ENCODE measurements around the gene ADCY1.

Gene ADCY1

GRCh38 chr7:45681596-45682357 is 107.6 kb downstream of the ADCY1 start:
- FAIRE-seq, result no peak

DNA sequence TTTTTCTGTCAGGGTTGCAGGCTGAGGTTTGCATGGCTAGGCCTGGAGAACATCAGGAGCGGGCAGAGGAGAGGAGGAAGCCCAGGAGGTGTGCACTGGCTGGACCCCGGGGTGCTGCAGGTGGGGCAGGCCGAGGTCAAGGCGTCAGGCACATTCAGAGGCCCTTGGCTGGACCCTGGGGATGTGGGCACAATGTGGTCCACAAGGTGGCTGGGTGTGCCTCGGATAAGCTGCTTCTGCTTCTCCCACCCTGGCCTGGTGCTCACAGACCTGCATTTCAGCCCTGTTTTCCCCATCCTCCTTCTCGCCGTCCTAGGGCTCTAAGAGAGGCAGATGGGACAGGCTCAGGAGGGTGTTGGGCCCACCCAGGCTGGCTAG is 108.2 kb downstream of the ADCY1 start:
- no peak for FAIRE-seq

- FAIRE-seq, result no peak
Measured at GRCh38 chr7:45682836-45683555, 108.8 kb downstream of the ADCY1 start.

DNA sequence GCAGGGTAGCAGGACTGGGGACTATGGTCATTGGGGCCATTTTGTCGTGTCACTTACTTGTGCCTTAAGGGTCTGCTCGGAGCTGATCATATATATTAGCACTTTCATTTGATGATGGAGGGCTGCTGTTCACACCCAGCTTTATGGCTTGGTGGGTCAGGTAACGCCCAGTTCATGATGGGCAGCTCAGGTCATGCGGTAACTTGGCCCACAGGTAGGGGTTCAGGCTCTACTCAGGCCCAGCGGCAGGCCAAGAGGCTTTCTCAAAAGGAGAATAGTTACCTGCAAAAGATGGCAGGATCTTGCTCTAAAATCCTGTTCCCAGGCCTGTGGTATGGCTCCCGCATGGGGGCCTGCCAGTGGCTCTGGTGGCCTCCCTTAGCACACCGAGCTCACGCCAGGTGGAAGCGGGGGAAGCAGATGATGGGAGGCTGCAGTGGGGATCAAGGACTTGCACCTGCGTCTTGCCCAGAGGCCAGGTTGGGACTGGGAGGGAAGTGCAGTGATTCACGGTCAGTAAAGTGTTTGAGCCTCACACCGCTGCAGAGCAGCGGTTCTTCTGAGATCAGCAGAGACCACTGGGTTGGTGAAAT is 109.5 kb downstream of the ADCY1 start:
- FAIRE-seq, result no peak

DNA sequence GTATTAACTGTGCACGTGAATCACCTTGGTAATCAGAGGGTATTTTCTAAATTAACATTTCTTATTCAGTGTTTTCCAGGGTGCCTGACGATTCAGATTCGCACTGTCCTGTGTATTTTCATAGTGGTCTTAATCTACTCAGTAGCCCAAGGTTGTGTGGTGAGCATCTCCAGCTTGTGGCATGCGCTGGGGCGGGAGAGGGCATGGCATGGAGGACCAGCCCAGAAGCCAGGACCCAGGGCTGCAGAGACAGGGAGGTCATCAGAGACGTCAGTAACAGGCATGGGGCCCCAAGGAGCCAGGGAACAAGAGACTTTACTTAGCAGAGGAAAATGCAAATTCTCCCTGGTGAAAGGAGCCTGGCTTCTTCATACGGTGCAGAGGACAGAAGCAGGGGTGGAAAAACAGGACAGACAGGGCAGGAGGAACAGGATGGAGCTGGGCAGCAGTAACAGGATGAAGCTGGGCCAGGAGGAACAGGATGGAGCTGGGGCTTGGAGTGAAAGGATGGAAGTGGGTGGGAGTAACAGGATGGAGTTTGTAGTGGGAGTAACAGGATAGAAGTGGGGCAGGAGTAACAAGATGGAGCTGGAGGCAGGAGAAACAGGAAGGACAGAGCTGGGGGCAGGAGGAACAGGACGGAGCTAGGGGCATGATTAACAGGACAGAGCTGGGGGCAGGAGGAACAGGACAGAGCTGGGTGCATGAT is 110.9 kb downstream of the ADCY1 start:
- no peak for FAIRE-seq

GRCh38 chr7:45685619-45686240 is 111.6 kb downstream of the ADCY1 start:
- no peak for FAIRE-seq

DNA sequence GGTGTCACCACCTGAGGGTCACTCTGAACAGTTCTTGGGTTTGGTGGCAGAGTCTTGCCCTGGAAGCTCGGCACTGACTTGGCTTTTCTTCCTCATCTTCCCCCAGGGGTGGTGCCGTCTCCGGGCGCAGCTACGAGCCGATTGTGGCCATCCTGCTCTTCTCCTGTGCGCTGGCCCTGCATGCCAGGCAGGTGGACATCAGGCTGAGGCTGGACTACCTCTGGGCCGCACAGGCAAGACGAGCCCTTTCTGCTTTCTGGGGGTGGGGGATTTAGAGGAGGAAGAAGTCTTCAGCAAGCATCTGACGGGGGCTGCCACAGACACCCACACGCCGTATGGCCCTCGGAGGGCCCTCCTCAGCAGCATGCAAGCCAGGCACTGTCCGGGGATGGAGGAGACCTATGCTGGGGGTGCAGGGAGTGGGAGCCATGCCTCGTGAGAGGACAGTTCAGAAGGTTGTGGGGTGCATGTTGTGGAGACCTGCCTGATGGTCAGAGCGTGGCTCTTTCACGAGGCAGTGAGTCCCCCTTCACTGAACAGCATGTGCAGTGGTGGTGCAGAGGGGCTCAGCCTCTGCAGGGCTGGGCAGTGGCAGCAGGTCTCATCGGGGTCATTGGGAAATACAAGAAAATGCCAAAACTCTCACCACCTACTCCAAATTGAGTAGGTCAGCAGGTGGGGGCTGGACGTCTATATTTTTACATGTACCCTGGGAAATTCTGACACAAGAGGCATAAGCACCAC is 112.4 kb downstream of the ADCY1 start:
- no peak for FAIRE-seq

DNA sequence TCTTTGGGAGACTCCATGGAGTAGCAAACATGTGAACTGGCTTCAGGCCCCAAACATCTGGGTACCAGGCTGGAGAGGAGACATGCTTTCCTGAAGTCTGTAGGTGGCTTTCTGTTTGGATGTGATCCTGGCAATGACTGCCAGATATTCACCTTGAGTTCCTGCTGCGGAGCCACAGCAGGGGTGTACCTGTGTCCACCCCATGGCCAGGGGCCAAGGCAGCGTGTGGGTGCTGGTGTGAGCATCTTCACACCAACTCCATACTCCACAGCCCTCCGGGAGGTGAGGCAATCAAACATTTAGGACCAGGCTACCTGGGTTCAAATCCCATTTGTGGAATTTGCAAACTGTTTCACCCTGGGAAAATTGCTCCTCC is 113.0 kb downstream of the ADCY1 start:
- no peak for FAIRE-seq

DNA sequence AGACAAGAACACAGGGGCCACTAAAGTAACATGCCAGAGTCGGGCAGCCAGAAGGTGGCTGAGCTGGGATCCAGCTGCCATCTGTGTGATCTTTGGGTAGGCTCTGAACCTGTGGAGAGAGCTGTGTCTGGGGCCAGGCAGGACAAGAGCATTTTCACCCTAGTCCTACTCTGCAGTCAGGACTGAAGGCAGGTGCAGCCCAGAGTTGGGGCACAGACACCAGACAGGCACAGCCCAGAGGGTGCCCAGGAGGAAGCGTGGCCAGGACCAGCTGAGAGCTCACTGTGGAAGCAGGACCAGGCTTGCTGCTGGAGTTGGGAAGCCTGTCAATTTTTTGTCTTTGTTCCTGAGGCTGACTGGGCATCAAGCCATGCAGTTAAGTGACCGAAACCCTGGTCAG is 113.6 kb downstream of the ADCY1 start:
- no peak for FAIRE-seq

- no peak for FAIRE-seq
Measured at GRCh38 chr7:45688382-45688781, 114.2 kb downstream of the ADCY1 start.

DNA sequence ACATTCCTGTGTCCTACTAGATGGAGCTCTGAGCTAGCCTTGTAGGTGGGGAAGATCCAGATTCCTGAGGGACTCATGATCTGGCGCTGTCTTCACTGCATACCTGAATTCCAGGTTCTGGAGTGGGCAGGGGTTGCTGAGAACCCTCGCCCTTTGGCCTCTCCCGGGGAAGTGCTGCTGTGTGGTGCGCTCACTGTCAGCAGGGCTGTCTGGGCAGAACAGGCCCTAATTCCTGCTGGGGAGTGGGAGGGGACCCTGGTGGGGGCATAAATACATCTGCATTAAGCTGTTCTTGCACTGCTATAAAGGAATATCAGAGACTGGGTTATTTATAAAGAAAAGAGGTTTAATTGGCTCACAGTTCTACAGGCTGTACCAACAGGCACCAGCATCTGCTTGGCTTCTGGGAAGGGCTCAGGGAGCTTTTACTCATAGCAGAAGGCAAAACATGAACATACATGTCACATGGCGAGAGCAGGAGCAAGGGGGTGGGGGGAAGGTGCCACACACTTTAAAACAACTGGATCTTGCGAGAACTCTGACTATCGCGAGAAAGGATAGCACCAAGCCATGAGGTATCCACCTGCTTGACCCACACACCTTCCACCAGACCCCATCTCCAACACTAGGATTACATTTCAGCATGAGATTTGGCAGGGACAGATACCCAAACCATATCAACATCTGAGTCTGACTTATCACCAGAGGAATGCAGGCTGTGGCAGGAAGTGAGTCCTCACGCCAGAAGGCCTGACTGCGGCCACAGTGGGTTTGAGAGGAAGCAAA is 115.0 kb downstream of the ADCY1 start:
- no peak for FAIRE-seq

- no peak for FAIRE-seq
Measured at GRCh38 chr7:45689797-45690761, 115.9 kb downstream of the ADCY1 start.

- no peak for FAIRE-seq
Measured at GRCh38 chr7:45690762-45691150, 116.6 kb downstream of the ADCY1 start.

DNA sequence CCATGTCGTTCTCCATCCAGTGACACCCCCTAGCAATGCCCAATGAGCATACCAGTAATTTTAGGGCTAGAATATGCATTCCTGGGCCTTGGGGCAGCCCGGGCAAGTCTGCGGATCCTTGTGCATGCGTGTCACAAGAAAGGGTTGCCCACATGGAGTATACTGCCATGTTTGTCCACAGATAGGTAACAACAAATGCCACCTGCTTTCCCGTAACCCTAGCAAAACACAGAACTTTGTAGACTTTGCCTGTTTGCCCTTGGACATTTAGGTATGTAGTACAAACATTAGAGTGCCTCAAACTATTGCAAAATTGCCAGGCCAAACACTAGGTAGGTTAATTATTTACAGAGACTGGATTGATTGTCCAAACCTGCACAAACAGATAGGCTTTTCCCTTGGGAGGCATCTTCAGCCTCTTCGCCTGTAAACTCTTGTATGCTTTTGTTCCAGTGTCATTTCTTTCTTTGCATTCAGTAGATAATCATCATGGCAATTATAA is 117.0 kb downstream of the ADCY1 start:
- no peak for FAIRE-seq

DNA sequence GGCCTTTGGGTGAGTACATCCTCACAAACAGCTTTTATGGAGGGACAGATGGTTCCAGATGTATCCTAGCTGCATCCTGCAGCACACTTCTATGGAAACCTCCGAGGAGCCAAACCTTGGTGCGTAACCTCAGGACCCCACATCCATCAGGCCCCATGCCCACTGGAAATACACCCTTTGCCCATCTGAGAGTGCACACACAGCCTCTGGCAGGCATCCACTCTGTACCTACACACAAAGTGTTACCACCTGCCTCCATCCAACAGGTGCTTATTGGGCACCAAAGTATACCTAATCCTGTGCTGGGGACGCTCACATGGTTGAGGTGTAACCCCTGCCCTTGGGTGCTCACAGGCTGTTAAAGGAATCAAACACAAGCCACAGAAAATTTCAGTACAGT is 117.9 kb downstream of the ADCY1 start:
- no peak for FAIRE-seq

DNA sequence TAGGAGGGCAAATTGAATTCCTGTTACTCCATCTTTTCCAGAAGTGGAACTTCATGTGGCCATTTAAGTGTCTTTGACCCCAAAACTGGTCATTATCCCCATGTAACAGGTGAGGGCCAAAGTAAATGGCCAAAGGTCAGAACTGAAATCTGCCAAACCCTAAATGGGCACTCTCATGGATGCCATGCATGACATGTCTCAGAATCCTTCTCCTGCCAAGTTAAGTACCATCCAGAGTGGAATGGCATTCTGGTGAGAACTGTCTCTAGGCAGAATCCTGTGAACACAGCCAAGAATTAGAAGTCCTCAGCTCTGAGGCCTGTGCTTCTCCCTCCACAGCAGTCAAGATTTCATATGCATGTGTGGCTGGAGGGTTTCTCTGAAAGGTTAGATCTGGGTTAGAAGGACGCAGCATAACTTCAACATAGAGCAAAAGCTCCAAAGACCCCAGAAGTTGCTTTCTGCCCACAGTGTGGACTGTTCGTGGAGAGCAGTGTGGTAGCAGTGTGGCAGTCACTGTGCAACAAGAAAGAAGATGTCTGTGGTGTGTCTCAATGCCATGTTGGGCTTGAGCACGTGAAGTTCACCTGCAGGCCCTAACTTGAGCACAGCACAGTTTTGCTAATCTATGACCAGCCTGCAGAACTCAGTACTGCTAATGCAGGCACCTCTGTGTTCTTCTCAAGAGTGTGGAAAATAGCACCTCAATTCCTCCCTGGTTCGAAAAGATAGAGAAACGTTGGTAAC is 121.3 kb downstream of the ADCY1 start:
- FAIRE-seq, result no peak

- no peak for FAIRE-seq
Measured at GRCh38 chr7:45696476-45696875, 122.3 kb downstream of the ADCY1 start.

DNA sequence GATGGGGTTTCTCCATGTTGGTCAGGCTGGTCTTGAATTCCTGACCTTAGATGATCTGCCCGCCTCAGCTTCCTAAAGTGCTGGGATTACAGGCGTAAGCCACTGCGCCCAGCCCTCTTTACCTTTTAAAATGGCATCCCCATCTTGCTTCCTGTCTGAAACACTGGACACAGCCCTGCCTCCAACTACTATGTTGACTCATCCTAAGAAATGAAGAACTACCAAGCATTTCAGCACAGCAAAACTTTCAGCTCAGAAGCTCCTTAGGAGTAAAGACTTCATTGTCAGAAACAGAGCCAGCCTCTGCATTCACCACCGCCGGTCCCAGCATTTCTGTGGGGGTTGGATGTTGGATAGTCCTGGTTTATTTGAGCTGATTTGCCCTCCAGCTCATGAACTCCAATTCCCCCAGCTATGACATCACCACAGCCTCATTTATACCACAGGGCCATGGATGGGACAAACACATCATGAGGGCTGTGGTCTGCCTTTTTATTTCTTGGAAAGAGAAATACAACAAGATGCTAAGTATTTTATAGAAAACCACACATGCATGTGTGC is 123.5 kb downstream of the ADCY1 start:
- no peak for FAIRE-seq
